ENCODE measurements around the gene ARID2.

ARID2 gene

DNA sequence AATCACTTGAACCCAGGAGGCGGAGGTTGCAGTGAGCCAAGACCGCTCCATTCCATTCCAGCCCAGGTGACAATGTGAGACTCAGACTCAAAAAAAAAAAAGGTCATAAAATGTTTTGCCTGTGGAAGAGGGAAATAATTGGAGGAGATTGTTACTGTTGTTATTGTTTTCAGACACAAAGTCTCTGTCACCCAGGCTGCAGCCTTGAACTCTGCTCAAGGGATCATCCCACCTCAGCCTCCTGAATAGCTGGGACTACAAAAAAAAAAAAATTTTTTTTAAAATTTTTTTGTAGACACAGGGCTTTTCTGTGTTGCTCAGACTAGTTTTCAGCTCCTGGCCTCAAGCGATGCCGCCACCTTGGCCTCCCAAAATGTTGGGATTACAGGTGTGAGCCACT, 33.9 kb downstream of the ARID2 start:
- DNase-seq, result no peak

GRCh38 chr12:45768194-45768593, 38.7 kb downstream of the ARID2 start:
- DNase-seq, result no peak

GRCh38 chr12:45773747-45774146, 44.2 kb downstream of the ARID2 start:
- no peak for DNase-seq

GRCh38 chr12:45774508-45775162, 45.1 kb downstream of the ARID2 start:
- no peak for DNase-seq

- no peak for DNase-seq
Measured at GRCh38 chr12:45775465-45775864, 46.0 kb downstream of the ARID2 start.

DNA sequence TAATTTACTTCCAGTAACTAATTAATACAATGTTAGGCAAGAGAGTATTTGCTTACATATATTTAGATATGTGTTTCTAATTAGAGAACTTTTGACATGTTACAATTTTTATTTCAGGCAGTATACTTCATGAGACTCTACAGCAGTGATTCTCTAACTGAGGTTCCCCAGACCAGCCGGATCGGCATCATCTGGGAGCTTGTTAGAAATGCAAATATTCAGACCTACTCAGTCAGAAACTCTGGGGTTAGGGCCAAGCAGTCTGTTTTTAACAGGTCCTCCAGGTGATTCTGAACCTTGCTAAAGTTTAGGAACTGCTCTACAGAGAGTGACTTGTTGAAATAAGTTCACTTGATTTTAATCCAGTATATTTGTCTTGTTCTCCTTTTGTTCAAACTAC, 46.5 kb downstream of the ARID2 start:
- no peak for DNase-seq

GRCh38 chr12:45779936-45780335, 50.4 kb downstream of the ARID2 start:
- no peak for DNase-seq

- no peak for DNase-seq
Measured at GRCh38 chr12:45781080-45781479, 51.6 kb downstream of the ARID2 start.

DNA sequence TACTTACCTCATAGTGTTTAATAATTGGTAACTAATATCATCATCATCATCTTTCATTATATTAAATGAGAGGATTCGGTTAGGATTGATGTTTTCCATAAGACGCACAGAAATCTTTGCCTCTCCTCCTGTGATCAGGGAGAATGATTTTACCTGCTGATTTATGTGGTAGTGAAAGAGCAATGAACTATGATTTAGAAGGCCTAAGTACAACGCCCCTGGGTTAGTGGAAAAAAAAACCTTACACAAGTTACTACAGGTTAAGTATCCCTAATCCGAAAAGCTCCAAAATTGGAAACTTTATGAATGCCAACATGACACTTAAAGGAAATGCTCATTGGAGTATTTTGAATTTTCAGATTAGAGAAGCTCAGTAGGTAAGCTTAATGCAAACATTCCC, 55.8 kb downstream of the ARID2 start:
- DNase-seq, result no peak

DNA sequence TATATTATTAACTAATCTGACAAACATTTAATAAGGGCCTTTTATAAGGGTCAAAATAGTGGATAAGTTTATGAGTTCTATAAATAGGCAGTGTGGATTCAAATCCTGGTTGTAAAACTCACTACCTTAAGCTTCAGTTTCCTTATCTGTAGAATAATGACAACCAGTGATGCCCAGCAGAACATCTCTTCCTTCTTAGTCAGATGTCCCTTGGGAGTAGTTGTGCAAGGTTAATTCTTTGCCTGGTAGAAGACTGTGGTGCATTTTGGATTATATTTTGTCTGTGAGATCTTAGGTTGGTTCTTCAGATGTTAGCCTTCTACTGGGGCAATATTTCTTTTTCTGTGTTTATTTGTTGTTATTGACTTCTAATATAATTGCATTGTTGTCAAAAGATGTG, 59.5 kb downstream of the ARID2 start:
- DNase-seq, result no peak

DNA sequence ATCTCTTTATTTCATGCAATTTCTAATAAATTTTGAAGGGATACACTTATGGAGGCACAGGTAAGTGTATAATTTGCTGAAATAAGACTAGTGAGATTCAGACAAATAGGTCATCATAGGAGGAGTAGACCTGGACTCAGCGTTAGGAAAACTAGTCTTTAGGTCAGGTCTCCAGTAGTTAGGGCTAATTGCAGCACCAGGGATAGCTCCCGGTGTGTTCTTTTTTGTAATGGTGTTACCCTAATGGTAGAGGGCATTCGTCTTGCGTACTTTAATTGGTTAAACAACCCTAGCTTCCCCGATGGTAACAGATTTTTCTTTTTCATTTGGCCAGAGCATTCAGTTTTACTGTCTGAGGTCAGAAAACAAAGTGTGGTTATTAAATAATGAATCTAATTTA, 64.9 kb downstream of the ARID2 start:
- DNase-seq, result no peak

GRCh38 chr12:45801625-45802024, 72.1 kb downstream of the ARID2 start:
- DNase-seq, result no peak

GRCh38 chr12:45803111-45803510, 73.6 kb downstream of the ARID2 start:
- DNase-seq, result no peak

DNA sequence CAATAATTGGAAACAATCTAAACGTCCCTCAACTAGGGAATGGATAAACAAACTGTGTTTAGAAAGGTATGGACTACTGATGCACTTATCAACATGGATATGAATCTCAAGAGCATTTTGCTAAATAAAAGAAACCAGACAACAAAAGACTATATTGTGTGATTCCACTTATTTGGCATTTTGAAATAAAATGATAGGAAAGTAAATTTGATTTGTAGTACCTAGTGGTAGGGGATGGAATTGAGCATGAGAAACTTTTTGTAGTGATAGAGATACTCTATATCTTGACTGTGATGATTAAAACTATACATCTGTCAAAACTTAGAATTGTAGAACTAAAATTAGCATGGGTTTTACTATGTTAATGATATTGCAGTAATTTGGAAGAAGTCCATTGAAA, 87.1 kb downstream of the ARID2 start:
- no peak for DNase-seq

- no peak for DNase-seq
Measured at GRCh38 chr12:45827974-45828373, 98.5 kb downstream of the ARID2 start.

DNA sequence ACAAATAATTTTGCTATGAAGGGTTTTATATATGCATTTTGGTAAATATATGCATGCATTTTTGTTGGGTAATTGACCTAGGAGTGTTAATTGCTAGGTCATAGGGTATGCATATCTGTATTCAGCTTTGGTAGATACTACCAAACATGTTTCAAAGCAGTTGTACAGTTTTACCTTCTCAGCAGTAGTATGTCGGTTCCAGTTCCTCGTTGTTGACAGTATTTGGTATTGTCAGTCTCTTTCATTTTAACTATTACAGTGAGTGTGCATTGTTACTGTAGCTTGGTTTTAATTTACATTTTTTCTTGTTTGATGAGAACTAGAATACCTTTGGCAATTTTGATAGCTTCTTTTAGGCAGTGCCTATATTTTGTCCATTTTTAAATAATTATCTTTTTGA, 98.9 kb downstream of the ARID2 start:
- DNase-seq, result no peak

DNA sequence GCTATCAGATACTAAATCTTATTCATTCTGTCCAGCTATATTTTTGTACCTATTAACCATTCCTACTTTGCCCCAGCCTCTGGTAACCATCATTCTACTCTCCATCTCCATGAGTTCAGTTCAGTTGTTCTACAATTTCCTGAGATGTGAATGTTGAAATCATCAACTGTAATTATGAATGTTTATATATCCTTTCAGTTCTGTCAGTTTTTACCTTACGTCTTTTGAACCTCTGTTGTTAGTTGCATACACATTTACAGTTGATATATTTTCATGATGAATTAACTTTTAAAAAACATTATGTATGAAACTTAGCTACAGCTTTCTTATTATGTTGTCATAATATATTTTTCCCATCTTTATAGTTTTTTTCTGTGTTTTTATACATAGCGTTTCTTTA, 102.1 kb downstream of the ARID2 start:
- no peak for DNase-seq

DNA sequence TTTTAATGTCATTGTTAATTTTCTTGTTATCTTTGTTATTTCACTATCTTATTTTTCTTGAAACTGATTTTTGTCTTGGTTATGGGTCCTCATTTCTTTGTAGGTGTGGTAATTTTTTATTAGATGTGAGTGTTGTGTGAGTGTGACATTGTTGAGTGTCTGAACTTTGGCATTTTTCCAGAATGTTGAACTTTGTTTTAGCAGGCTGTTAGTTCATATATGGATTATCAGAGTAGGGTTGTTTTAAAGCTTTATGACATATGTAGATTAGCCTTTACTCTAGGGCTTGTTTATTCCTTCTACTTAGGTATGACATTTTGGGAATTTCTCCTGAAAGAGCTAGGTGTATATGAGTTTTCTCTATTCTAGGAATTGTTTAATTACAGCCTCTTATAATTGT, 103.9 kb downstream of the ARID2 start:
- no peak for DNase-seq

GRCh38 chr12:45834809-45835208, 105.3 kb downstream of the ARID2 start:
- no peak for DNase-seq

GRCh38 chr12:45839917-45840316, 110.4 kb downstream of the ARID2 start:
- DNase-seq, result no peak

- DNase-seq, result no peak
Measured at GRCh38 chr12:45849289-45849688, 119.8 kb downstream of the ARID2 start.

DNA sequence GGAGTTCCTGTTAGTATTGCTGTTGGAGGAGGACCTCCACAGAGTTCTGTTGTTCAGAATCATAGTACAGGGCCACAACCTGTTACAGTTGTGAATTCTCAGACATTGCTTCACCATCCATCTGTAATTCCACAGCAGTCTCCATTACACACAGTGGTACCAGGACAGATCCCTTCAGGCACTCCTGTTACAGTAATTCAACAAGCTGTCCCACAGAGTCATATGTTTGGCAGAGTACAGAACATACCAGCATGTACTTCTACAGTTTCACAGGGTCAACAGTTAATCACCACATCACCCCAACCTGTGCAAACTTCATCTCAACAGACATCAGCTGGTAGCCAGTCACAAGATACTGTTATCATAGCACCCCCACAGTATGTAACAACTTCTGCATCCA, 120.8 kb downstream of the ARID2 start:
- DNase-seq, result no peak

GRCh38 chr12:45852508-45852907, 123.0 kb downstream of the ARID2 start:
- DNase-seq, result no peak

GRCh38 chr12:45853550-45853949, 124.0 kb downstream of the ARID2 start:
- DNase-seq, result no peak

DNA sequence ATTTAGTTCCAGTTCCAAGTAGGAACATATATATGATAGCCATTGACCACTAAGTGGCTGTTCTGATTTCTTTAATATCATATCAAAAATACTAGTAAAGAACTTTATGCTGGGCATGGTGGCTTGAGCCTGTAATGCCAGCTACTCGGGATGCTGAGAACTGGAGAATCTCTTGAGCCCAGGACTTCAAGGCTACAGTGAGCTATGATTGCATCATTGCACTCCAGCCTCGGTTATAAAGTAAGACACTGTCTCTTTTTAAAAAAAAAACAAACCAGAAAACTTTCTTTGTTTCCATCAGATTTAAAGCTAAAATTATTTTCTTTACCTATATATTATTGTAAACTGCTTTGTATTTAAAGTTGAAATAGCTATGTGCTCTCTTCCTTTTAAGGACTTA, 133.8 kb downstream of the ARID2 start:
- DNase-seq, result no peak

DNA sequence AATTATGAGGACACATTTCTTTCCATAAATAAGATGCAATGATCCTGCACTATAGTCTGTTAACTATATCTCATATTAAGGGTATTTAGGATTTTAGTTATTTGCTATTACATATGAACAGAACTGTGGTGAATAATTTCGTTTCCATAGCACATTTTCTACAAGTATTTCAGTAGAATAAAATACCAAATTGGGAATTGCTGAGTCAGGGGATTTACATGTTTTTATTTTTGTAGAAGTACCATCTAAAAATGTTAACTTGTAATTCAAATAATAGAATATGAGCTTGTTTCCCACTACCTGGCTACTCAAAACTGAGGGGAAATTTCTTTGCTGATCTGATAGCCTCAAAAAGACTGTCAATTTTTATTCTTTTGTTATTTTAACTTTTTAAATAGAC, 136.8 kb downstream of the ARID2 start:
- no peak for DNase-seq

All from central memory CD4-positive, alpha-beta T cell (primary cell).